ENCODE results near the gene IL18BP. TPM values are rescaled to one million over a fixed set of nuclear protein-coding genes. Genes with fewer than 3 reads are reported as not detected.

Gene IL18BP
- total and polyA plus RNA-seq, 2 donors (not counting 3 experiments of a cell fraction or from before 2014, with no cell fraction given): 12.9 to 20.1 TPM

- no peak for DNase-seq (ENCODE audit: low read depth, low spot score)
- Histone ChIP-seq H3K9me1 (replicated peaks; ENCODE audit: control insufficient read depth, extremely low read depth, insufficient read depth, low read length) (no peaks in the 10 kb centered on the region), H3K9ac (replicated peaks; ENCODE audit: extremely low read depth, insufficient read depth, low read length) (no peak overlapping the region), H3K4me2 (ENCODE audit: insufficient read depth, low read length) (no peak overlapping the region), H3K27ac (ENCODE audit: insufficient read depth, low read depth, low read length) (no peak overlapping the region), H4K20me1 (replicated peaks; ENCODE audit: control insufficient read depth, extremely low read depth, insufficient read depth, low read length) (no peaks in the 10 kb centered on the region), H3K4me3 (replicated peaks in 1 of 3; ENCODE audit: insufficient read depth in 1 of 3, low read depth in 1 of 3, low read length in 3 of 3) (no peak overlapping the region), H3K27me3 (ENCODE audit: control insufficient read depth in 2 of 2, insufficient read depth in 2 of 2, low read length in 2 of 2) (no peaks in the 10 kb centered on the region), H2AFZ (ENCODE audit: low read depth, low read length) (no peak overlapping the region), H3K4me1 (ENCODE audit: control insufficient read depth, extremely low read depth, insufficient read depth, low read length) (no peaks in the 10 kb centered on the region), H3K9me3 (replicated peaks; ENCODE audit: control insufficient read depth, insufficient read depth, low read length) (no peaks in the 10 kb centered on the region), H3K79me2 (ENCODE audit: control insufficient read depth, insufficient read depth, low read length) (no peaks in the 10 kb centered on the region), H3K36me3 (ENCODE audit: control insufficient read depth in 2 of 2, extremely low read depth in 1 of 2, insufficient read depth in 2 of 2, low read length in 2 of 2) (peaks cover 22 to 87% of the 10 kb centered on the region in 2 experiments)
- ChIA-PET POLR2A (no interaction called here), CTCF (interaction anchor here (1.6 to 5.9 kb wide), 3 partner anchors 13 to 79 kb away, joined by 3 to 43 read pairs (median 6); no protein-coding TSS in a partner anchor)
- TF ChIP-seq CTCF (IDR thresholded peaks at IDR 0.05; ENCODE audit: extremely low read depth in 1 of 2, insufficient read depth in 1 of 2, low read depth in 1 of 2, low read length in 2 of 2) (no peak), MAX (IDR thresholded peaks at IDR 0.05; ENCODE audit: insufficient read depth, insufficient read length) (no peak), POLR2A (IDR thresholded peaks at IDR 0.05; ENCODE audit: low read depth, low read length) (no peak), GATA2 (IDR thresholded peaks at IDR 0.05; ENCODE audit: insufficient read depth, insufficient read length, low read depth, low read length) (no peak), MYC (IDR thresholded peaks at IDR 0.05; ENCODE audit: low read depth, low read length) (no peak), FOS (IDR thresholded peaks at IDR 0.05; ENCODE audit: borderline replicate concordance, insufficient read depth, low read length) (no peak), POLR2AphosphoS5 (IDR thresholded peaks at IDR 0.05; ENCODE audit: insufficient read depth, low read depth, low read length) (no peak), JUN (IDR thresholded peaks at IDR 0.05; ENCODE audit: borderline replicate concordance, insufficient read depth, insufficient read length, low read depth) (no peak), EZH2 (IDR thresholded peaks at IDR 0.05; ENCODE audit: borderline replicate concordance, low read depth, low read length, severe bottlenecking) (no peak)
- dilution Hi-C loops (cut with MboI; ENCODE audit: extremely low pct_ligation_motif_present, low sequenced_read_pairs) (no loop called here), intact Hi-C loops (cut with micrococcal nuclease) (no loop called here)
- no peak for FAIRE-seq
- no TSS peak for BruUV-seq (replicated peaks)
Observed at GRCh38 chr11:72012091-72012630, 13.5 kb downstream of the IL18BP start.
